GM19023 (cell line): Measurements from ENCODE around the gene SPOCK3.
"Not testable (repeated sequence)": the region's sequence is repeated elsewhere in the genome, so short reads cannot be mapped to it uniquely, and the experiment has no call there.

ENCODE experiments used
- ATAC-seq: cut with Tn5 transposase; IDR thresholded peaks from one replicate; pipeline ENCODE4 v1.9.1; 2021; ENCODE audit warnings: mild to moderate bottlenecking, moderate library complexity; ENCODE audit not compliant: unreplicated experiment

The SPOCK3 gene

GRCh38 chr4:166827629-166828028 lies 406.7 kb downstream of the SPOCK3 start:
- ATAC-seq, result no peak

GRCh38 chr4:166827167-166827566 lies 407.1 kb downstream of the SPOCK3 start:
- no peak for ATAC-seq

GRCh38 chr4:166823848-166824247 lies 410.4 kb downstream of the SPOCK3 start:
- ATAC-seq, result no peak

DNA sequence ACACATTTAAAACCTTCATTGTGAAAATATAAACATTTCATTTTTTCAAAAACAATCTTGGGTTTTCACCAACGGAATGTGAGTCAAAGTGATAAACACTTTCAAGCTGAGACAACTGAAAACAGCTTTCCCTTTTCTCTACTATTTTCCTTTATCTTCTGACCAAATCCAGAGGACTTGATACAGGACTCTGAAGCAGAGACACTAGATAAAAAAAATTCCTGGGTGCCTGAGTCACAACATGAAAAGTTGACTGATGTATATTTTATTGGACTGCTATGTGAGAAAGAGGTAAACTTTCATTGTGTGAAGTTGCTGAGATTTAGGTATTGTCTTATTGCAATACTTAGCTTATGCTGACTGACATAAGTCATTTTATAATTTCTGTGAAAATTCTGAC lies 411.2 kb downstream of the SPOCK3 start:
- ATAC-seq, result no peak

DNA sequence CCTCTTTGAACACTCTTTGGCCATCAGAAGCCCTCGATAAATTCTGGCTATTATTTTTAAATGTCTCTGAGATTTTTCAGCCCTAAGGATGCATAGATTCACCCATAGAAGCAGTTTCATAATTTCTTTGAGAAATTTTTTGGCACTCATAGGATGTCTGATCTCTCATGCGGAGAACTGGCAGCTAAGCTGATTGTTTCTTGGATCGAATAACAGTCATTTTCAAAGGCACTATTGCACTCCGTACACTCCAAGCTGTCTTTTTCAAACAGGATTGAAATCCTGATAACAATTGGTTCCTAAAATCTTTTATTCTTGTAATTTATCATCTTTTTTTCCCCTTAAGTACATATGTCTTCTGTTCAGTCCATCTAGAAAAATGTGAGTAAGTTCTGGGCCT lies 411.9 kb downstream of the SPOCK3 start:
- ATAC-seq, result no peak

DNA sequence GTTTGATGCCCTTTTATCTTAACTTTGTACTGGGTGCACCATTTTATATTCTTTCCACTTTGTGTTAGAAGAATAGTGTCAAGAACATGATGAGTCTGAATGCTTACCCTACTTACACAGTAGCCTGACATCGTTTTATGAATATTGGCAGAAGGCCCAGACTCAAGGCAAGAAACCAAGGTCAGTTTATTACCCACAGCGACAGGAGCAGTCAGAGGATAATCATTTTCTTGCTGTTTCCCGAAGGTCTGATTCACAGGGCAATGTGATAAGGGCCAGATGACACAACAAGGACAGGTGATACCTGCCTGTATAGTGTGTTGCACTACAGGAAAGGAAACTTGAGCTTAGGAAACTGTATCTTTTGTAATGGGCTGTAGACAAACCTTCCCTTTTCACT lies 417.4 kb downstream of the SPOCK3 start:
- no peak for ATAC-seq

DNA sequence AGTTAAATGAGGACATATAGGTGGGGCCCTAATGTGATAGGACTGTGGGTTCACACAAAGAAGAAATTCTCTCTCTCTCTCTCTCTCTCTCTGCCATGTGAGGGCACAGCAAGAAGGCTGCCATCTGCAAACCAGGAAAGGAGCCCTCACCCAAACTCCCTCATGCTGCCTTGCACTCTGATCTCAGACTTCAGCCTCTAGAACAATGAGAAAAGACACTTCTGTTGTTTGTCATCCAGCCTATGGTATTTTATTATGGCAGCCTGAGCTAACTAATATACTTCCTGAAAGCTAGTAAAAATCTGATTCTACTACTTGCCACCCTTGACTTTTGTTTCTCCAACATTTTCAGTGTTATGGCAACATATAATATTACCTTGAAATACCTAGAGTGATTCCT lies 425.9 kb downstream of the SPOCK3 start:
- ATAC-seq, result no peak

- no peak for ATAC-seq
Observed at GRCh38 chr4:166802346-166802745, 431.9 kb downstream of the SPOCK3 start.

- no peak for ATAC-seq
Observed at GRCh38 chr4:166798126-166798525, 436.2 kb downstream of the SPOCK3 start.

DNA sequence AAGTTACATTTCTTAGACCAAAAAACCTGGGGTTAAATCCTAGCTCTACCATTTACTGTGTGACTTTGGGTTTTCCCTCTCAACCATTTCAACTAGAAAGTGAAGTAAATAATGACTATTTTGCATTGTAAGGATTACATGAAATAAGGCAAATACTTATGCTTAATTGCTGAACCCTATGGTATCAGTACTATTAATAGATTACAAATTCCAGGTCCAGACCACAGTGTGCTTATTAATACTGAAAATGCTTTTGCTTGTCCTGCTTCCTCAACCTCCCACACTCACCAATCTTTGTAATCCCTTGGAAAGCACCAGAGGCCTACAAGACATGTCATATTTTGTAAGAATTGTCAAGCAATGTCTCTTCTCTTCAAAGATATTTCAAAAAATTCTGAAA lies 456.5 kb downstream of the SPOCK3 start:
- ATAC-seq, result no peak

DNA sequence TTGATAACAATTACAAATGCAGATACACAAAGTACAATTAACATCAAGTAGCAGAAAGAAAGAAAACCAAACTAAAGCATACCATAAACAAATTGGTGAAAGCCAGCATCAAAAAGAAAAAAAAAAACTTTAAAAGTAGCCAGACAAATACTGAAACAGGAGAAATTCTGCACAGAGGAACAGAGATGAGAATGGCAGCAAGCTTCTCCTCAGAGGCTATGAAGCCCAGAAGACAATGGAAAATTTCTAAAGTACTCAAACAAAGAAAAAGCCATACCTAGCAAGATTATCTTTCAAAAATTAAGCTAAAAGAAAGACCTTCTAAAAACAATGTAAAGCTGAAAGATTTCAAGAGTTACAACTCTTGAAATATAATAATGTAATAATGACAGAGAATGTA lies 471.3 kb downstream of the SPOCK3 start:
- ATAC-seq, result no peak

- ATAC-seq, result no peak
Observed at GRCh38 chr4:166741742-166742141, 492.6 kb downstream of the SPOCK3 start.

- ATAC-seq, result not testable (repeated sequence)
Observed at GRCh38 chr4:166739215-166739614, 495.1 kb downstream of the SPOCK3 start.

DNA sequence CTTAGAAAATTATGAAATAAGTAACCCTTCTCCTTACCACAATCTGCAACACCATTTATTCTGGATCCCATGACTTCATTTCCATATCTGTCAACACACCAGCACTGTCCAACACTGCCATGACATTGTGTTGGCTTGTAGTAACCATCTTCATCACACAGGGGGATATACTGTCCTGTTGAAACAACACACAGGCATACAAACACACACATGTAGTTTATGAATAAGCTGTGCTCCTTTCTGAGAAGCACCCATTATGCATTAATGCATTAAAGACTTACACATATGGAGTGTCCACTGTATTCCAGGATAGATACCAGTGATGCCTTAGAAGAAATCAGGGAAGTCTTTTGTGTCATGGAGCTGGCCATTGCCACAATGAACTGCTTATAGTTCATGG lies 496.9 kb downstream of the SPOCK3 start:
- ATAC-seq, result no peak

GRCh38 chr4:166735553-166735952 lies 498.7 kb downstream of the SPOCK3 start:
- ATAC-seq, result no peak

DNA sequence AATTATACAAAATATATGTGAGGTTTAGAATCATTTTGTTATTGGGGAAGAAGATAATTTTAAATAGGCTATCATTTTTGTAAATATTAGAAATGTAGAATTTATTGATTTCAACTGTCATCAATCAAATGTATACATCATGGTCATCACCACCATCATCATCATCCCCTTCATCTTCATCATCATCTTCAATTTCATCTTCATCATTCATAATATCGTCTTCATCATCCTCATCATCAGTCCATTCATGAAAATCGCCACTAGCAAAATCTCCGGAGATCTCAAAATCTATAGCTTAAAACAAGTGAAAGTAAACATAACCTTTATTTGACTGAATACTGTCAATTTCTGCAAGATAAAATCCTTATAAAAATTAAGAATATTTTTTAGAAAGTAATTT lies 499.5 kb downstream of the SPOCK3 start:
- ATAC-seq, result no peak

GRCh38 chr4:166733686-166734085 lies 500.6 kb downstream of the SPOCK3 start:
- no peak for ATAC-seq

DNA sequence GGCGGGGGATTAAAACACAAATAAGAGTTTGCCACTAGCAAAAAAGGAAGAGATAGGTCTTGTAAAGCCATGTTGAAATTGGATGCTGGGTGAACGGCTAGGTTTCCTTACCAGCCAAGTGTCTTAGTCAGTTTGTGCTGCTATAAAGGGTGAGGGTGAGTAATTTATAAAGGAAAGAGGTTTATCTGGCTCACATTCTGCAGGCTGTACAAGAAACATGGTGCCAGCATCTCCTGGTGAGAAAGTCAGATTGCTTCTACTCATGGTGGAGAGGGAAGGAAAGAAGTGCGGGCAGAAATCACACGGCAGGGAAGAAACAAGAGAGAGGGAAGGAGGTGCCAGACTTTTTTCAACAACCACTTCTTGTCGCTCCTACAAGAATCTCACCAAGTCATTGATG lies 507.5 kb downstream of the SPOCK3 start:
- ATAC-seq, result no peak

DNA sequence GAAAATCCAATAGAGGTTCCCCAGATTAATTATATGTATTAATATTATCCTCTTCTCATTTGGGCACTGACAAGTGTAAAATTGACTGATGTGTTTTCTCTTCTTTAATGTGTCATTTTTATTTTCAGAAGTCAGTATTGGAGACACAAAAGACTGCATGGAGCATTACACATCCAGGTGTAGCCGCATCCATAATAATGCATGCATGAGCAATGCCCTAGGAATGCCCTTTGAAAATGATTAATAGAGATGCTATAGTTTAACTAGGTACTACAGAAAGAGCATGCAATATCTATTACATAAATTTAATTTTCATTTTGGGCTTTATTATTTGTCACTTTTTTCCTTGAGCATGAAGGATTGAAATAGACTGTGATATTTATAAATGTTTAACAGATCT lies 509.9 kb downstream of the SPOCK3 start:
- ATAC-seq, result no peak

GRCh38 chr4:166723532-166724140 lies 510.7 kb downstream of the SPOCK3 start:
- no peak for ATAC-seq

DNA sequence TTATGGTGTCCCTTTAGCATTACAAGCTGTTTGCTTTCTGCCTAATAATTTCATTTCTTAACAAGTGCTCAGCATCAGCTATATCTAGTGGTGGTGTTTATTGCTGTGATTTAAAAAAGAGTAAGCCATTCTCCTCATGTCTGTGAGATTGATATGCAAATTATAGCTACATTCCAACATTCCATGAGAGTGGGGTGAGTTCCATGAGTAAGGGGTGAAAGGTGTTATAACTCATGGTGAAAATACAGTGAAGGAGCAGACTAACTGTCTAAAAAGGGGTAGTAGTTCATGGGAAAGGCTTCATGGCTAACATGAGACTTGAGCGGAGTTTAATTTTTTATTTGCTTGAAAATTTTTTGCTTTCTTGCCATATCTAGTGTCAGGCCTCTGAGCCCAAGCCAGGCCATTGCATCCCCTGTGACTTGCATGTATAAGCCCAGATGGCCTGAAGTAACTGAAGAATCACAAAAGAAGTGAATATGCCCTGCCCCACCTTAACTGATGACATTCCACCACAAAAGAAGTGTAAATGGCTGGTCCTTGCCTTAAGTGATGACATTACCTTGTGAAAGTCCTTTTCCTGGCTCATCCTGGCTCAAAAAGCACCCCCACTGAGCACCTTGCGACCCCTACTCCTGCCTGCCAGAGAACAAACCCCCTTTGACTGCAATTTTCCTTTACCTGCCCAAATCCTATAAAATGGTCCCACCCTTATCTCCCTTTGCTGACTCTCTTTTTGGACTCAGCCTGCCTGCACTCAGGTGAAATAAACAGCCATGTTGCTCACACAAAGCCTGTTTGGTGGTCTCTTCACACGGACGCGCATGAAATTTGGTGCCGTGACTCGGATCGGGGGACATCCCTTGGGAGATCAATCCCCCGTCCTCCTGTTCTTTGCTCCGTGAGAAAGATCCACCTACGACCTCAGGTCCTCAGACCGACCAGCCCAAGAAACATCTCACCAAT lies 518.3 kb downstream of the SPOCK3 start:
- ATAC-seq, result not testable (repeated sequence)

- ATAC-seq, result no peak
Observed at GRCh38 chr4:166700592-166700991, 533.7 kb downstream of the SPOCK3 start.
